Gastrocnemius medialis (tissue), 4 donors: Measurements from ENCODE around the gene DPPA3. TPM values are rescaled to one million over a fixed set of nuclear protein-coding genes. Genes with fewer than 3 reads are reported as not detected.
"Not testable (repeated sequence)": the region's sequence is repeated elsewhere in the genome, so short reads cannot be mapped to it uniquely, and the experiment has no call there.

Experiments
- ATAC-seq, 2 donors: fragments of 150-250 bp; one replicate each; pipeline ENCODE4 v1.9.1; 2016
- DNase-seq, 2 donors: peaks; one replicate each; pipeline ENCODE4 v3.0.0-alpha.2; 2019
- H3K27ac ChIP-seq, 4 donors: fragments of 200-600 bp; sonication (generic); 1 replicate in 1 of 4; 2 replicates in 3 of 4; pipeline ENCODE4 v1.5.1; 2016 to 2018; ENCODE audit warnings: mild to moderate bottlenecking in 2 of 4, moderate library complexity in 1 of 4
- H3K27me3 ChIP-seq, 3 donors: fragments of 200-600 bp; sonication (generic) in 2 of 3; 1 replicate in 1 of 3; 2 replicates in 2 of 3; pipeline versions ENCODE4 v1.5.1 to v1.6.0; 2016 to 2019; ENCODE audit warnings: mild to moderate bottlenecking in 1 of 3, moderate library complexity in 1 of 3
- H3K36me3 ChIP-seq, 2 donors: fragments of 200-600 bp; sonication (generic) in 1 of 2; one replicate each; pipeline ENCODE4 v1.5.1; 2017 to 2018
- H3K4me1 ChIP-seq, 2 donors: fragments of 200-600 bp; sonication (generic) in 1 of 2; one replicate each; pipeline ENCODE4 v1.5.1; 2016 to 2017; ENCODE audit warnings: mild to moderate bottlenecking in 2 of 2
- H3K4me3 ChIP-seq, 4 donors: fragments of 200-600 bp; sonication (generic) in 3 of 4; 1 replicate in 1 of 4; 2 replicates in 3 of 4; pipeline ENCODE4 v1.5.1; 2016 to 2019; ENCODE audit warnings: mild to moderate bottlenecking in 2 of 4
- H3K9me3 ChIP-seq, 3 donors: fragments of 200-600 bp; sonication (generic) in 2 of 3; 1 replicate in 1 of 3; 2 replicates in 2 of 3; pipeline ENCODE4 v1.5.1; 2016 to 2019
- CTCF ChIP-seq, 5 experiments: fragments of 450-650 bp in 3 of 5; fragments of 200-600 bp in 2 of 5; sonication (generic) in 2 of 5; IDR thresholded peaks in 4 of 5; conservative IDR thresholded peaks in 1 of 5; 1 replicate in 4 of 5; 2 replicates in 1 of 5; pipeline ENCODE4 v1.5.1; 2016 to 2019; ENCODE audit warnings: antibody characterized with exemption in 5 of 5, mild to moderate bottlenecking in 3 of 5, moderate library complexity in 3 of 5
- POLR2A ChIP-seq, 2 donors: fragments of 450-650 bp; IDR thresholded peaks; one replicate each; pipeline ENCODE4 v1.6.1; 2017; ENCODE audit warnings: antibody characterized with exemption in 2 of 2, mild to moderate bottlenecking in 2 of 2, moderate library complexity in 2 of 2
- in situ Hi-C, 4 donors: fragments of 200-750 bp; cut with MboI; loops; one replicate each; pipeline versions ENCODE4 v1.15.0 to v1.8.0; 2017; ENCODE audit warnings: low sequenced_read_pairs in 4 of 4
- intact Hi-C: fragments of 100-400 bp; cut with DNase I; formaldehyde crosslinking; loops from one replicate; pipeline ENCODE4 v1.15.1; 2023; ENCODE audit warnings: low total_unique reads
- total RNA-seq, 4 donors: library from RNA; depleted of rRNA; stranded (reverse); fragments of >200 nt; gene quantifications; one replicate each; pipeline versions ENCODE4 v1.1.0 to v1.2.3, GENCODE V29; 2016

The DPPA3 gene
- total RNA-seq, 4 donors from 2014 or later = not detected

DNA sequence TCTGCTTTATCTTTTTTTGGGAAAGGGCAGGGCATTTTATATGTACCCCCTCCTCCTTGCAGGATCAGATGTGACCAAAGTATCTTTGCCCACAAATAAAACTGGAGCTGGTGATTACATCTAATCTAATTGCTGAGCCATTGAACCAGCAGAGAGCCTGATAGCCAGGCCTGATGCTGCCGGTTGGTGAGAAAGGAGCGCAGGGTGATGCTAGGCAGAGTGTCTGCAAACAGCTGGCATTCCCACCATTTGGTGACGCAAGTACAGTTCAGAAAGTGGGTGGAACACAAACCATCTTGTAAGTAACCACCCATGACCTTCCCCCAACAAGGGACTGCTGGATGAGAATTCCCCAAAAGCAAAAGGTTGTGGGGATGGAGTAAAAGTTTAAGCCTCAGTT lies 12.7 kb downstream of the DPPA3 start:
- ATAC-seq (no peak), DNase-seq (no peak)
- TF ChIP-seq POLR2A (IDR thresholded peaks at IDR 0.05) = no peak
- TF ChIP-seq CTCF (IDR thresholded peaks at IDR 0.05 in 4 of 5, conservative IDR thresholded peaks at IDR 0.05 in 1 of 5) = no peak
- Histone ChIP-seq H3K27ac (no peak overlapping the region), H3K4me3 (no peak overlapping the region), H3K9me3 (no peaks in the 10 kb centered on the region), H3K27me3 (no peaks in the 10 kb centered on the region), H3K36me3 (no peaks in the 10 kb centered on the region), H3K4me1 (no peaks in the 10 kb centered on the region)
- in situ Hi-C loops (no loop called here), intact Hi-C loops (no loop called here)

DNA sequence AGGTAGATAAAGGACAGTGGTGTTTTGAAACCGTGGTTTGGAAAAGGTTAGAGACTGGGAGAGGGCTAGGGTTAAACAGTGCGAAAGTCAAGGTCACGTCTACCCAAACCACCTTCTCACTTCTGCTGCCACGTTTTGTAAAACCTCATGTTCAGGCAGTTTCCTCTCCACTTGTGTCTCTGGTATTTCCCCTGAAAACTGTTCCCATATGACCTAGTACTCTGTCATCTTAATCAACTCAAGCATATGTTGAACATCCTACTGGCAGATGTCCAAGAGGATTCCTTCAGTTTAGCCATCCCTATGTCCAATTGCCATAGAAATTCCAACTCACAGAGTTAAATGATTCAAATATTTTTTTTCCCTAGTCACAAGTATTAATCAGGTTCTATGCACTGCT lies 18.5 kb downstream of the DPPA3 start:
- TF ChIP-seq CTCF (IDR thresholded peaks at IDR 0.05 in 4 of 5, conservative IDR thresholded peaks at IDR 0.05 in 1 of 5) = no peak
- TF ChIP-seq POLR2A (IDR thresholded peaks at IDR 0.05) = no peak
- ATAC-seq (no peak), DNase-seq (no peak)
- in situ Hi-C loops = no loop called here
- Histone ChIP-seq H3K27ac (no peak overlapping the region), H3K4me3 (no peak overlapping the region), H3K9me3 (no peaks in the 10 kb centered on the region), H3K4me1 (no peaks in the 10 kb centered on the region), H3K27me3 (no peaks in the 10 kb centered on the region), H3K36me3 (no peaks in the 10 kb centered on the region)
- intact Hi-C loops = no loop called here

DNA sequence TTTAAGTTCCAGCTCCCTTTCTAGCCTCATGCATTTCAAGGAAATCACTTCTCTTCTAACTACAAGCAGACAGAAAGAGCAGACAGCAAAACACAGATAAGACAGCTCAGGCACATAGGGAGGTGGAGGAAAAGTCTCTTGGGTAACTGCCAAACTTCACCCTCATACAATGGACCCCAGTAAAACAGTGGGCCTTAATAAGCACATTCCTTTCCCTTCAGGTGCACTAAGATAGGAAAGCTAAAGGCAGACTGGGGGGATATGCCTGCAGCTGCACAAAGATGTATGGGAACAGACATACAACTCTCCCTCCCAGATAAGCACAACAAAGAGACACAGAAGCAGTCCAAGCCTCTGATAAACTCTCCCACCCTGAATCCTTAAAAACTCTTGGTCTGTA lies 19.8 kb downstream of the DPPA3 start:
- ATAC-seq, in situ Hi-C loops, H3K4me1 ChIP-seq, H3K4me3 ChIP-seq, DNase-seq, H3K36me3 ChIP-seq, H3K9me3 ChIP-seq, intact Hi-C loops, H3K27me3 ChIP-seq, H3K27ac ChIP-seq: not testable (repeated sequence)

DNA sequence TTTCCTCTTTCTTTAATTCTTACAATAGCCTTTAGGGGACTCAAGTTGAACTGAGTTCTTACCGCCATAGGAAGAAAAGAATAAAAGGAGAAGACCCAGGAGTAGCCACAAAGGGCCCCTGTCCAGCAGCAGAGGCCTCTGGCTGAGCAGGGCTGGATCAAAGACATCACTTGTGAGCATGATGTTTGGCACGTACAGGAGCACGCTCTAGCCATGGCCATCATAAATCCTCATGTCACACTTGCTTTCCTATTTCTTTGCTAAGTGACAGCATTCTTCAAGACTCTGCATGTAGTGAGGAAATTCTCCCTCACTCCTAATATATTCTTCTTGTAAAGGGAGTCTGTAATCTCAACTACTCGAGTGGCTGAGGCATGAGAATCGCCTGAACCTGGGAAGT lies 20.3 kb downstream of the DPPA3 start:
- H3K36me3 ChIP-seq = no peaks in the 10 kb centered on the region
- no peak for DNase-seq
- TF ChIP-seq POLR2A (IDR thresholded peaks at IDR 0.05) (no peak), CTCF (IDR thresholded peaks at IDR 0.05 in 4 of 5, conservative IDR thresholded peaks at IDR 0.05 in 1 of 5) (no peak)

GRCh38 chr12:7732993-7733392 lies 21.8 kb downstream of the DPPA3 start:
- in situ Hi-C loops = no loop called here
- Histone ChIP-seq H3K9me3 (no peaks in the 10 kb centered on the region), H3K27ac (no peak overlapping the region), H3K27me3 (no peaks in the 10 kb centered on the region), H3K36me3 (no peaks in the 10 kb centered on the region), H3K4me1 (no peaks in the 10 kb centered on the region), H3K4me3 (no peak overlapping the region)
- TF ChIP-seq POLR2A (IDR thresholded peaks at IDR 0.05) = no peak
- TF ChIP-seq CTCF (IDR thresholded peaks at IDR 0.05 in 4 of 5, conservative IDR thresholded peaks at IDR 0.05 in 1 of 5) = no peak
- ATAC-seq = no peak
- intact Hi-C loops = no loop called here
- no peak for DNase-seq

More for the DNA sequence above, 20.3 kb downstream of the DPPA3 start:
- Histone ChIP-seq H3K27me3 (no peaks in the 10 kb centered on the region), H3K4me3 (no peak overlapping the region), H3K9me3 (no peaks in the 10 kb centered on the region), H3K4me1 (no peaks in the 10 kb centered on the region), H3K27ac (no peak overlapping the region)
- in situ Hi-C loops = no loop called here
- intact Hi-C loops = no loop called here
- no peak for ATAC-seq
